Stimulated activated memory B cell treated with anti-CD40 and anti-IgM and Interleukin-4, amounts not matched to agents 10 μg/mL and 1 μg/mL and 100 μg/mL, for 72 hours (primary cell): ENCODE results near the gene TRAPPC10.
"Not testable (repeated sequence)": the region's sequence is repeated elsewhere in the genome, so short reads cannot be mapped to it uniquely, and the experiment has no call there.

Experiments
- ATAC-seq: fragments of 150-1000 bp; cut with Tn5 transposase; 2 replicates; pipeline ENCODE4 v1.10.0; 2021
- H3K27ac Mint-ChIP-seq: one replicate; pipeline ENCODE4 v1.8.0; 2022; ENCODE audit warnings: mild to moderate bottlenecking, mixed read lengths
- H3K27me3 Mint-ChIP-seq: one replicate; pipeline ENCODE4 v1.8.0; 2022; ENCODE audit warnings: mixed read lengths
- H3K36me3 Mint-ChIP-seq: one replicate; pipeline ENCODE4 v1.8.0; 2022; ENCODE audit warnings: mixed read lengths
- H3K4me1 Mint-ChIP-seq: one replicate; pipeline ENCODE4 v1.8.0; 2022; ENCODE audit warnings: mixed read lengths
- H3K4me3 Mint-ChIP-seq: one replicate; pipeline ENCODE4 v1.8.0; 2022; ENCODE audit warnings: mild to moderate bottlenecking, moderate library complexity, mixed read lengths
- H3K9me3 Mint-ChIP-seq: one replicate; pipeline ENCODE4 v1.8.0; 2022; ENCODE audit warnings: mixed read lengths

The TRAPPC10 gene

GRCh38 chr21:44090325-44090724, 78.2 kb downstream of the TRAPPC10 start:
- H3K27ac Mint-ChIP-seq, result peak overlapping the region; percentile 94
- H3K9me3 Mint-ChIP-seq, result no peaks in the 10 kb centered on the region
- no peaks in the 10 kb centered on the region for H3K27me3 Mint-ChIP-seq
- peak overlapping the region; percentile 60 for H3K4me3 Mint-ChIP-seq
- ATAC-seq, result peak; percentile 96
- peaks cover 72% of the 10 kb centered on the region for H3K36me3 Mint-ChIP-seq
- H3K4me1 Mint-ChIP-seq, result peaks cover 45% of the 10 kb centered on the region

GRCh38 chr21:44092211-44092610, 80.1 kb downstream of the TRAPPC10 start:
- Mint-ChIP-seq H3K36me3 (peaks cover 56% of the 10 kb centered on the region), H3K4me1 (peaks cover 41% of the 10 kb centered on the region), H3K27me3 (no peaks in the 10 kb centered on the region), H3K4me3 (no peak overlapping the region), H3K9me3 (no peaks in the 10 kb centered on the region), H3K27ac (peak overlapping the region; percentile 94)
- ATAC-seq, result no peak

GRCh38 chr21:44093761-44094160, 81.7 kb downstream of the TRAPPC10 start:
- Mint-ChIP-seq H3K36me3 (peaks cover 41% of the 10 kb centered on the region), H3K27ac (peak overlapping the region; percentile 94), H3K4me3 (no peak overlapping the region), H3K9me3 (no peaks in the 10 kb centered on the region), H3K4me1 (peaks cover 26% of the 10 kb centered on the region), H3K27me3 (no peaks in the 10 kb centered on the region)
- ATAC-seq, result no peak

GRCh38 chr21:44094832-44095231, 82.7 kb downstream of the TRAPPC10 start:
- no peaks in the 10 kb centered on the region for H3K9me3 Mint-ChIP-seq
- H3K36me3 Mint-ChIP-seq, result peaks cover 30% of the 10 kb centered on the region
- H3K27ac Mint-ChIP-seq, result peak overlapping the region; percentile 94
- no peaks in the 10 kb centered on the region for H3K27me3 Mint-ChIP-seq
- ATAC-seq, result no peak
- H3K4me1 Mint-ChIP-seq, result peaks cover 15% of the 10 kb centered on the region
- H3K4me3 Mint-ChIP-seq, result no peak overlapping the region

- peaks cover 11% of the 10 kb centered on the region for H3K36me3 Mint-ChIP-seq
- not testable (repeated sequence) for H3K9me3 Mint-ChIP-seq, ATAC-seq, H3K4me1 Mint-ChIP-seq, H3K27ac Mint-ChIP-seq, H3K27me3 Mint-ChIP-seq, H3K4me3 Mint-ChIP-seq
Measured at GRCh38 chr21:44098507-44098906, 86.4 kb downstream of the TRAPPC10 start.

- H3K27me3 Mint-ChIP-seq, ATAC-seq, H3K4me3 Mint-ChIP-seq, H3K9me3 Mint-ChIP-seq, H3K27ac Mint-ChIP-seq, H3K36me3 Mint-ChIP-seq, H3K4me1 Mint-ChIP-seq: not testable (repeated sequence)
Measured at GRCh38 chr21:44098964-44099363, 86.9 kb downstream of the TRAPPC10 start.

- H3K27ac Mint-ChIP-seq, H3K9me3 Mint-ChIP-seq, H3K36me3 Mint-ChIP-seq, H3K27me3 Mint-ChIP-seq, H3K4me1 Mint-ChIP-seq: not testable (repeated sequence)
- H3K4me3 Mint-ChIP-seq, result peak within 1 kb of the TSS; percentile 62
- ATAC-seq, result peak; percentile 94
Measured at GRCh38 chr21:44107026-44107501, 95.0 kb downstream of the TRAPPC10 start, which contains the start of gene PWP2. TSS of gene PWP2 (plus strand) at chr21:44107399. CDS start at chr21:44107417, 18 bp downstream.

GRCh38 chr21:44107589-44107988, 95.5 kb downstream of the TRAPPC10 start:
- H3K4me1 Mint-ChIP-seq, H3K27ac Mint-ChIP-seq, H3K27me3 Mint-ChIP-seq, H3K9me3 Mint-ChIP-seq, H3K36me3 Mint-ChIP-seq, H3K4me3 Mint-ChIP-seq: not testable (repeated sequence)
- peak; percentile 78 for ATAC-seq

GRCh38 chr21:44113702-44114371, 101.7 kb downstream of the TRAPPC10 start:
- not testable (repeated sequence) for ATAC-seq, H3K4me3 Mint-ChIP-seq, H3K36me3 Mint-ChIP-seq, H3K27ac Mint-ChIP-seq, H3K9me3 Mint-ChIP-seq, H3K27me3 Mint-ChIP-seq, H3K4me1 Mint-ChIP-seq

- not testable (repeated sequence) for H3K27me3 Mint-ChIP-seq, H3K27ac Mint-ChIP-seq, H3K4me1 Mint-ChIP-seq, H3K9me3 Mint-ChIP-seq, H3K4me3 Mint-ChIP-seq, ATAC-seq, H3K36me3 Mint-ChIP-seq
Measured at GRCh38 chr21:44122131-44122530, 110.0 kb downstream of the TRAPPC10 start.

- not testable (repeated sequence) for H3K4me1 Mint-ChIP-seq, H3K27ac Mint-ChIP-seq
Measured at GRCh38 chr21:44127827-44128226, 115.7 kb downstream of the TRAPPC10 start.

GRCh38 chr21:44133715-44134057, 121.6 kb downstream of the TRAPPC10 start:
- peak overlapping the region; percentile 39 for H3K4me3 Mint-ChIP-seq
- H3K4me1 Mint-ChIP-seq, ATAC-seq, H3K27ac Mint-ChIP-seq, H3K9me3 Mint-ChIP-seq, H3K27me3 Mint-ChIP-seq, H3K36me3 Mint-ChIP-seq: not testable (repeated sequence)

More at GRCh38 chr21:44127827-44128226, 115.7 kb downstream of the TRAPPC10 start:
- not testable (repeated sequence) for H3K27me3 Mint-ChIP-seq, H3K4me3 Mint-ChIP-seq, H3K36me3 Mint-ChIP-seq, H3K9me3 Mint-ChIP-seq, ATAC-seq

GRCh38 chr21:44134732-44135131, 122.6 kb downstream of the TRAPPC10 start:
- H3K27ac Mint-ChIP-seq, H3K27me3 Mint-ChIP-seq, ATAC-seq, H3K36me3 Mint-ChIP-seq, H3K4me3 Mint-ChIP-seq, H3K9me3 Mint-ChIP-seq, H3K4me1 Mint-ChIP-seq: not testable (repeated sequence)

GRCh38 chr21:44138039-44138438, 125.9 kb downstream of the TRAPPC10 start:
- peak; percentile 87 for ATAC-seq
- H3K27ac Mint-ChIP-seq, H3K4me3 Mint-ChIP-seq, H3K27me3 Mint-ChIP-seq, H3K36me3 Mint-ChIP-seq, H3K9me3 Mint-ChIP-seq, H3K4me1 Mint-ChIP-seq: not testable (repeated sequence)

- H3K9me3 Mint-ChIP-seq, H3K4me1 Mint-ChIP-seq, H3K27ac Mint-ChIP-seq, ATAC-seq, H3K36me3 Mint-ChIP-seq, H3K27me3 Mint-ChIP-seq, H3K4me3 Mint-ChIP-seq: not testable (repeated sequence)
Measured at GRCh38 chr21:44139787-44140551, 127.9 kb downstream of the TRAPPC10 start.

- H3K4me1 Mint-ChIP-seq, H3K36me3 Mint-ChIP-seq, H3K27me3 Mint-ChIP-seq, H3K9me3 Mint-ChIP-seq, ATAC-seq, H3K4me3 Mint-ChIP-seq, H3K27ac Mint-ChIP-seq: not testable (repeated sequence)
Measured at GRCh38 chr21:44140552-44140932, 128.4 kb downstream of the TRAPPC10 start.
